K562 (cell line): ENCODE results near the gene DTNB. TPM values are rescaled to one million over a fixed set of nuclear protein-coding genes. Genes with fewer than 3 reads are reported as not detected.

Source experiments
- ATAC-seq: fragments of 200-7000 bp; cut with Tn5 transposase; 3 replicates; pipeline ENCODE4 v1.9.1; 2020; ENCODE audit warnings: moderate library complexity
- BruUV-seq: library from RNA; stranded (reverse); fragments of 400-500 nt; replicated peaks from 2 replicates; lab custom pipeline; 2021; lab: Mats Ljungman, UMichigan
- CTCF ChIA-PET: fragments of 300-600 bp; formaldehyde crosslinking; extraction: SDS; loops from one replicate; lab custom pipeline; 2021; ENCODE audit warnings: low intra/inter-chr PET ratio; lab: Yijun Ruan, JAX
- POLR2A ChIA-PET: fragments of 300-600, 350-650 bp; sonication (Branson Sonifier 250); formaldehyde crosslinking; extraction: SDS; loops from one replicate; lab custom pipeline; 2021; ENCODE audit warnings: antibody characterized with exemption, inconsistent platforms; lab: Yijun Ruan, JAX
- DNase-seq, 4 experiments: peaks; one replicate each; pipeline versions ENCODE4 v3.0.0 to v3.0.0-alpha.2; 2011 to 2018; ENCODE audit warnings: low spot score in 3 of 4, mixed read lengths in 3 of 4; ENCODE audit errors: extremely low read depth in 1 of 4
- FAIRE-seq: peaks from 2 replicates; lab custom pipeline; 2011; peaks lifted over from hg19 to GRCh38; lab: Jason Lieb, UNC
- H2AFZ ChIP-seq: 2 replicates; pipeline ENCODE4 v1.6.0; 2011; ENCODE audit warnings: low read depth, low read length, control low read depth, inconsistent platforms
- H3K27ac ChIP-seq: fragments of 200-600 bp; 3 replicates; pipeline ENCODE4 v1.8.0; 2011; ENCODE audit warnings: low read depth, mild to moderate bottlenecking, control low read depth, inconsistent platforms, low read length, moderate library complexity, mixed read lengths; ENCODE audit errors: extremely low read depth
- H3K27me3 ChIP-seq, 2 experiments: fragments of 300-600 bp in 1 of 2; 2 replicates in 1 of 2; 3 replicates in 1 of 2; pipeline versions ENCODE4 v1.6.0 to v1.8.0; 2011; ENCODE audit warnings: inconsistent platforms in 2 of 2, low read length in 2 of 2, mild to moderate bottlenecking in 1 of 2, mixed read lengths in 1 of 2, moderate library complexity in 1 of 2; ENCODE audit not compliant: control insufficient read depth in 2 of 2, insufficient read depth in 2 of 2
- H3K36me3 ChIP-seq: fragments of 300-600 bp; 3 replicates; pipeline ENCODE4 v1.8.0; 2011; ENCODE audit warnings: mild to moderate bottlenecking, low read length, inconsistent platforms; ENCODE audit not compliant: control insufficient read depth, insufficient read depth
- H3K4me1 ChIP-seq, 2 experiments: fragments of 200-600 bp in 1 of 2; replicated peaks in 1 of 2; 2 replicates in 1 of 2; 3 replicates in 1 of 2; pipeline versions ENCODE4 v1.5.1 to v1.8.0; 2011; ENCODE audit warnings: inconsistent platforms in 2 of 2, low read length in 2 of 2, mild to moderate bottlenecking in 1 of 2, mixed read lengths in 1 of 2, moderate library complexity in 1 of 2; ENCODE audit not compliant: control insufficient read depth in 2 of 2, insufficient read depth in 2 of 2
- H3K4me2 ChIP-seq: 2 replicates; pipeline ENCODE4 v1.6.1; 2011; ENCODE audit warnings: low read length, control low read depth, inconsistent platforms, mixed read lengths; ENCODE audit not compliant: insufficient read depth
- H3K4me3 ChIP-seq: fragments of 200-600 bp; sonication (generic), shearing (Covaris generic); 2 replicates; pipeline ENCODE4 v1.5.1; 2016; ENCODE audit warnings: control low read depth, inconsistent platforms
- H3K79me2 ChIP-seq: fragments of 200-600 bp; 3 replicates; pipeline ENCODE4 v1.8.0; 2011; ENCODE audit warnings: low read length, inconsistent platforms; ENCODE audit not compliant: control insufficient read depth, insufficient read depth
- H3K9ac ChIP-seq, 2 experiments: 2 replicates each; pipeline versions ENCODE4 v1.6.0 to v1.6.1; 2011; ENCODE audit warnings: low read depth in 2 of 2, low read length in 2 of 2, control low read depth in 1 of 2, inconsistent platforms in 1 of 2, mild to moderate bottlenecking in 1 of 2, mixed read lengths in 1 of 2; ENCODE audit not compliant: insufficient read depth in 1 of 2
- H3K9me1 ChIP-seq: one replicate; pipeline ENCODE4 v1.6.0; 2011; ENCODE audit warnings: inconsistent platforms, mild to moderate bottlenecking, low read length, moderate library complexity; ENCODE audit not compliant: control insufficient read depth, insufficient read depth
- H3K9me3 ChIP-seq: replicated peaks from 2 replicates; pipeline ENCODE4 v1.5.1; 2011; ENCODE audit warnings: low read depth, low read length, inconsistent platforms; ENCODE audit not compliant: control insufficient read depth, insufficient read depth
- H4K20me1 ChIP-seq: replicated peaks from 2 replicates; pipeline ENCODE4 v1.6.1; 2011; ENCODE audit warnings: low read length, inconsistent platforms, mixed read lengths; ENCODE audit not compliant: control insufficient read depth, insufficient read depth
- CREM ChIP-seq: IDR thresholded peaks from 2 replicates; pipeline ENCODE4 v1.6.1; 2014; ENCODE audit warnings: antibody characterized with exemption, low read depth
- NR0B1 ChIP-seq: fragments of 450-650 bp; IDR thresholded peaks from one replicate; pipeline ENCODE4 v1.6.1; 2018; ENCODE audit warnings: mild to moderate bottlenecking, moderate library complexity; ENCODE audit not compliant: partially characterized antibody
- SRSF9 ChIP-seq: fragments of 200-400 bp; formaldehyde crosslinking; IDR thresholded peaks from 2 replicates; pipeline ENCODE4 v1.6.1; 2017; ENCODE audit warnings: low read depth, low read length, borderline replicate concordance
- TCF7L2 ChIP-seq: fragments of 150-350 bp; IDR thresholded peaks from 2 replicates; pipeline ENCODE4 v1.6.1; 2016; ENCODE audit warnings: low read depth, mild to moderate bottlenecking, low read length, moderate library complexity
- ZBTB34 ChIP-seq: fragments of 250-450 bp; sonication (Bioruptor Pico); IDR thresholded peaks from 2 replicates; pipeline ENCODE4 v1.8.0; 2021; ENCODE audit warnings: mild to moderate bottlenecking, moderate library complexity
- ZNF274 ChIP-seq: IDR thresholded peaks from 2 replicates; pipeline ENCODE4 v1.6.1; 2011; ENCODE audit warnings: low read depth, mild to moderate bottlenecking, low read length, moderate library complexity, borderline replicate concordance
- WGBS: fragments of 100-300 bp; shearing (Covaris generic); methylation state at CpG from one replicate; pipeline ENCODE4 v1.1.6; 2016; ENCODE audit warnings: low coverage, mixed read lengths; ENCODE audit not compliant: insufficient coverage; ENCODE audit errors: missing lambda C conversion rate; 5-methylcytosine and 5-hydroxymethylcytosine counted together
- in situ Hi-C: fragments of 300-500 bp; cut with MboI; formaldehyde crosslinking; loops from 4 replicates; pipeline ENCODE4 v1.15.0; 2018; ENCODE audit warnings: inconsistent platforms, mixed read lengths
- intact Hi-C: fragments of 100-400 bp; cut with micrococcal nuclease; formaldehyde crosslinking; loops from 2 replicates; pipeline ENCODE4 v1.14.2; 2022
- polyA plus RNA-seq, 8 experiments: library from polyadenylated mRNA; depleted of rRNA in 4 of 8; stranded (reverse) in 5 of 8; unstranded in 3 of 8; fragments of >200 nt; fragmentation: Nextera tagmentation in 2 of 8; fragmentation: Illumina TruSeq in 1 of 8; extraction: Ambion mirVana in 2 of 8; extraction: Trizol in 1 of 8; gene quantifications; 2 replicates each; pipeline versions ENCODE4 v1.2.1 to v1.2.3, GENCODE V29; 2011 to 2014; ENCODE audit warnings: inconsistent platforms in 1 of 8, missing spikeins in 1 of 8
- total RNA-seq, 7 experiments: library from RNA; depleted of rRNA in 6 of 7; stranded (reverse); fragments of >200 nt in 6 of 7; fragmentation: Illumina TruSeq in 2 of 7; extraction: Trizol in 2 of 7; gene quantifications; 2 replicates each; pipeline versions ENCODE4 v1.2.1 to v1.2.3, GENCODE V29; 2011 to 2021; ENCODE audit warnings: low replicate concordance in 1 of 7

The DTNB gene
- total and polyA plus RNA-seq, 9 of the 15 experiments (the other 6 are each of a cell fraction or from before 2014, with no cell fraction given), result 0.18 to 2.0 (median 0.77) TPM; not detected in 2

GRCh38 chr2:25572638-25573037 is 100.7 kb downstream of the DTNB start:
- 0% methylated on average over 3 of the region's 3 CpGs for WGBS
- Histone ChIP-seq H3K27ac (no peak overlapping the region), H3K9me3 (no peaks in the 10 kb centered on the region), H3K9ac (no peak overlapping the region), H3K9me1 (no peaks in the 10 kb centered on the region), H3K79me2 (no peaks in the 10 kb centered on the region), H3K4me3 (no peak overlapping the region), H3K27me3 (peaks cover 11 to 40% of the 10 kb centered on the region in 2 experiments), H3K4me2 (no peak overlapping the region), H3K36me3 (no peaks in the 10 kb centered on the region), H3K4me1 (no peaks in the 10 kb centered on the region), H4K20me1 (no peaks in the 10 kb centered on the region; the same call in 1 of the 2 replicates), H2AFZ (no peak overlapping the region)
- ChIA-PET CTCF (interaction anchor here (0.7 kb wide), 1 partner anchor 616 kb away, joined by 4 read pairs; no protein-coding TSS in a partner anchor), POLR2A (no interaction called here)
- BruUV-seq, result no TSS peak
- in situ Hi-C loops (no loop called here), intact Hi-C loops (no loop called here)
- DNase-seq (no peak), FAIRE-seq (no peak), ATAC-seq (no peak)
- TF ChIP-seq NR0B1 (no peak), TCF7L2 (no peak), ZNF274 (no peak), ZBTB34 (CRISPR knock-in tag) (no peak), CREM (no peak), SRSF9 (no peak)
